K562 (cell line): ENCODE results near the gene TMEM181. TPM values are rescaled to one million over a fixed set of nuclear protein-coding genes. Genes with fewer than 3 reads are reported as not detected.

Source experiments
- ASH1L ChIP-seq: fragments of 450-650 bp; IDR thresholded peaks from 2 replicates; pipeline ENCODE4 v1.6.1; 2018; ENCODE audit warnings: borderline replicate concordance, mild to moderate bottlenecking, low read depth; ENCODE audit not compliant: partially characterized antibody
- BCLAF1 ChIP-seq, 2 experiments: fragments of 450-650 bp in 1 of 2; IDR thresholded peaks; 2 replicates each; pipeline ENCODE4 v1.6.1; 2011 to 2017; ENCODE audit warnings: low read depth in 2 of 2, antibody characterized with exemption in 1 of 2, borderline replicate concordance in 1 of 2, low read length in 1 of 2, mild to moderate bottlenecking in 1 of 2, mixed read lengths in 1 of 2; ENCODE audit not compliant: control insufficient read depth in 1 of 2
- BMI1 ChIP-seq: fragments of 150-350 bp; IDR thresholded peaks from 2 replicates; pipeline ENCODE4 v1.6.1; 2014; ENCODE audit warnings: low read length
- CBFA2T3 ChIP-seq: fragments of 450-650 bp; IDR thresholded peaks from 2 replicates; pipeline ENCODE4 v1.6.1; 2017
- CBX1 ChIP-seq: sonication (generic); IDR thresholded peaks from 2 replicates; pipeline ENCODE4 v1.6.1; 2016; ENCODE audit warnings: antibody characterized with exemption, low read depth, mild to moderate bottlenecking
- CHD1 ChIP-seq: fragments of 200-600 bp; sonication (generic); IDR thresholded peaks from one replicate; pipeline ENCODE4 v1.6.1; 2012; ENCODE audit warnings: mild to moderate bottlenecking, moderate library complexity, low read length, inconsistent platforms
- CHD2 ChIP-seq: IDR thresholded peaks from 2 replicates; pipeline ENCODE4 v1.6.1; 2011; ENCODE audit warnings: low read depth, low read length
- EP400 ChIP-seq: fragments of 450-650 bp; IDR thresholded peaks from 2 replicates; pipeline ENCODE4 v1.6.1; 2017; ENCODE audit warnings: antibody characterized with exemption, mild to moderate bottlenecking, moderate library complexity
- HDAC2 ChIP-seq: fragments of 450-650 bp; IDR thresholded peaks from 2 replicates; pipeline ENCODE4 v1.6.1; 2016; ENCODE audit warnings: mild to moderate bottlenecking
- JUND ChIP-seq, 2 experiments: IDR thresholded peaks; 2 replicates in 1 of 2; 3 replicates in 1 of 2; pipeline ENCODE4 v1.6.1; 2011; ENCODE audit warnings: borderline replicate concordance in 2 of 2, low read depth in 2 of 2, low read length in 2 of 2, improper control_type of control experiment in 1 of 2, missing biosample characterization in 1 of 2, missing genetic modification characterization in 1 of 2, missing genetic modification reagents in 1 of 2
- KDM2B ChIP-seq: fragments of 250-450 bp; sonication (Bioruptor Pico); IDR thresholded peaks from 2 replicates; pipeline ENCODE4 v1.8.0; 2021; ENCODE audit warnings: mild to moderate bottlenecking, moderate library complexity
- MAFG ChIP-seq: fragments of 450-650 bp; conservative IDR thresholded peaks from 2 replicates; pipeline ENCODE4 v1.6.1; 2016; ENCODE audit warnings: missing genetic modification characterization, missing compliant biosample characterization
- NFATC3 ChIP-seq: fragments of 450-650 bp; IDR thresholded peaks from 2 replicates; pipeline ENCODE4 v1.6.1; 2017; ENCODE audit warnings: mild to moderate bottlenecking
- NR2C1 ChIP-seq, 2 experiments: fragments of 450-650 bp; IDR thresholded peaks; 2 replicates each; pipeline ENCODE4 v1.6.1; 2017; ENCODE audit warnings: mild to moderate bottlenecking in 2 of 2, antibody characterized with exemption in 1 of 2, inconsistent platforms in 1 of 2, missing compliant biosample characterization in 1 of 2, missing genetic modification characterization in 1 of 2
- POLR2A ChIP-seq: fragments of 450-650 bp; conservative IDR thresholded peaks from 2 replicates; pipeline ENCODE4 v1.6.1; 2016
- POLR2H ChIP-seq: IDR thresholded peaks from 2 replicates; pipeline ENCODE4 v1.6.1; 2016; ENCODE audit warnings: missing genetic modification characterization, low read depth, mild to moderate bottlenecking, control low read depth, missing compliant biosample characterization, moderate library complexity
- PREB ChIP-seq: sonication (generic); formaldehyde crosslinking; IDR thresholded peaks from 2 replicates; pipeline ENCODE4 v1.8.1; 2023; ENCODE audit warnings: mild to moderate bottlenecking, missing genetic modification reagents
- PURB ChIP-seq: sonication (generic); formaldehyde crosslinking; IDR thresholded peaks from 2 replicates; pipeline ENCODE4 v1.9.0; 2021; ENCODE audit warnings: low read depth, mild to moderate bottlenecking, missing genetic modification reagents
- SOX6 ChIP-seq: fragments of 450-650 bp; IDR thresholded peaks from 2 replicates; pipeline ENCODE4 v1.6.1; 2014; ENCODE audit warnings: mild to moderate bottlenecking
- THAP12 ChIP-seq: fragments of 250-450 bp; sonication (Bioruptor Pico); IDR thresholded peaks from 2 replicates; pipeline ENCODE4 v1.9.0; 2021; ENCODE audit warnings: mild to moderate bottlenecking, inconsistent platforms
- ZBTB8A ChIP-seq: fragments of 450-650 bp; IDR thresholded peaks from 2 replicates; pipeline ENCODE4 v1.6.1; 2018; ENCODE audit warnings: mild to moderate bottlenecking, moderate library complexity; ENCODE audit not compliant: partially characterized antibody
- ZNF121 ChIP-seq: sonication (generic); formaldehyde crosslinking; conservative IDR thresholded peaks from 2 replicates; pipeline ENCODE4 v1.8.0; 2022; ENCODE audit warnings: missing genetic modification reagents
- ZNF140 ChIP-seq: fragments of 250-450 bp; sonication (Bioruptor Pico); IDR thresholded peaks from 2 replicates; pipeline ENCODE4 v1.8.0; 2021; ENCODE audit warnings: moderate library complexity, mild to moderate bottlenecking, inconsistent platforms
- ZNF212 ChIP-seq: fragments of 450-650 bp; formaldehyde crosslinking; IDR thresholded peaks from 2 replicates; pipeline ENCODE4 v1.4.0; 2020; ENCODE audit warnings: mild to moderate bottlenecking
- polyA plus RNA-seq, 8 experiments: library from polyadenylated mRNA; depleted of rRNA in 4 of 8; stranded (reverse) in 5 of 8; unstranded in 3 of 8; fragments of >200 nt; fragmentation: Nextera tagmentation in 2 of 8; fragmentation: Illumina TruSeq in 1 of 8; extraction: Ambion mirVana in 2 of 8; extraction: Trizol in 1 of 8; gene quantifications; 2 replicates each; pipeline versions ENCODE4 v1.2.1 to v1.2.3, GENCODE V29; 2011 to 2014; ENCODE audit warnings: inconsistent platforms in 1 of 8, missing spikeins in 1 of 8
- total RNA-seq, 7 experiments: library from RNA; depleted of rRNA in 6 of 7; stranded (reverse); fragments of >200 nt in 6 of 7; fragmentation: Illumina TruSeq in 2 of 7; extraction: Trizol in 2 of 7; gene quantifications; 2 replicates each; pipeline versions ENCODE4 v1.2.1 to v1.2.3, GENCODE V29; 2011 to 2021; ENCODE audit warnings: low replicate concordance in 1 of 7

The TMEM181 gene
- total and polyA plus RNA-seq, 9 of the 15 experiments (the other 6 are each of a cell fraction or from before 2014, with no cell fraction given) = 5.6 to 27.2 (median 19.9) TPM

- TF ChIP-seq POLR2A (no peak), BCLAF1 (IDR thresholded peaks at IDR 0.05; ENCODE audit: borderline replicate concordance in 1 of 2, control insufficient read depth in 1 of 2, low read depth in 2 of 2, low read length in 1 of 2) (no peak), CBFA2T3 (no peak), NFATC3 (0 out of 2 replicates have a peak, but pooled peaks have one; percentile 29), PREB (CRISPR knock-in tag) (no peak), POLR2H (tag) (no peak), ASH1L (no peak), CBX1 (no peak), CHD2 (no peak), BMI1 (no peak), ZNF212 (no peak), ZNF140 (CRISPR knock-in tag) (no peak), ZBTB8A (no peak), THAP12 (no peak), PURB (no peak), SOX6 (no peak), JUND (IDR thresholded peaks at IDR 0.05; ENCODE audit: borderline replicate concordance, low read depth, low read length) (no peak), JUND (tag; IDR thresholded peaks at IDR 0.05; ENCODE audit: borderline replicate concordance, low read depth, low read length) (0 out of 3 replicates have a peak, but pooled peaks have one; percentile 8), NR2C1 (IDR thresholded peaks at IDR 0.05) (no peak), NR2C1 (tag; IDR thresholded peaks at IDR 0.05) (no peak), CHD1 (no peak), EP400 (no peak), MAFG (tag) (no peak), KDM2B (CRISPR knock-in tag) (no peak), HDAC2 (no peak), ZNF121 (CRISPR knock-in tag) (peak; percentile 37)
Observed at GRCh38 chr6:158552796-158553138, 7.1 kb upstream of the TMEM181 start (continued).
